ENCODE measurements around the gene SRR.

DNA sequence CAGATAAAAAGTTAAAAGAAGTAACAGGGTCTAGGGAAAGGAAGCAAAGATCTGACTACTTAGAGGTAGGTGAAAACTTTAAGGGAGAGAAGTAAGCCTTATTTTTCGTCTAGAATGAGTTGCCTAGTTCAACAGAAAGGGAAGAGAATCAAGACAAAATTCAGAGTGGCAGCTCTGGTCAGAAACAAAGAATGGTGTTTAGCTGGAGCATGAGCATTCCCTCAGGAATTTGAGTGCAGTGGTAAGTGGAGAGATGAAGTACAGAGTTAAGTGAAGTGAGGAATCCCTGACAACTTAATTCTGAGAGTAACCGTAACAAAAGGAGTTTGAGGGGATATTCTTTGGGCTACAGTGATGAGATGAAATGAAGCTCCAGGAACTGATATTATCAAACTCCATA is 11.7 kb upstream of the SRR start:
- TF ChIP-seq, protein P1, sequence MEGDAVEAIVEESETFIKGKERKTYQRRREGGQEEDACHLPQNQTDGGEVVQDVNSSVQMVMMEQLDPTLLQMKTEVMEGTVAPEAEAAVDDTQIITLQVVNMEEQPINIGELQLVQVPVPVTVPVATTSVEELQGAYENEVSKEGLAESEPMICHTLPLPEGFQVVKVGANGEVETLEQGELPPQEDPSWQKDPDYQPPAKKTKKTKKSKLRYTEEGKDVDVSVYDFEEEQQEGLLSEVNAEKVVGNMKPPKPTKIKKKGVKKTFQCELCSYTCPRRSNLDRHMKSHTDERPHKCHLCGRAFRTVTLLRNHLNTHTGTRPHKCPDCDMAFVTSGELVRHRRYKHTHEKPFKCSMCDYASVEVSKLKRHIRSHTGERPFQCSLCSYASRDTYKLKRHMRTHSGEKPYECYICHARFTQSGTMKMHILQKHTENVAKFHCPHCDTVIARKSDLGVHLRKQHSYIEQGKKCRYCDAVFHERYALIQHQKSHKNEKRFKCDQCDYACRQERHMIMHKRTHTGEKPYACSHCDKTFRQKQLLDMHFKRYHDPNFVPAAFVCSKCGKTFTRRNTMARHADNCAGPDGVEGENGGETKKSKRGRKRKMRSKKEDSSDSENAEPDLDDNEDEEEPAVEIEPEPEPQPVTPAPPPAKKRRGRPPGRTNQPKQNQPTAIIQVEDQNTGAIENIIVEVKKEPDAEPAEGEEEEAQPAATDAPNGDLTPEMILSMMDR (conservative IDR thresholded peaks at IDR 0.05; ENCODE audit: low read length): no peak
- no peak for TF ChIP-seq EZH2phosphoT487 (IDR thresholded peaks at IDR 0.05; ENCODE audit: borderline replicate concordance)

All from Loucy (cell line).